ENCODE measurements around the gene TRIO.

Gene TRIO

DNA sequence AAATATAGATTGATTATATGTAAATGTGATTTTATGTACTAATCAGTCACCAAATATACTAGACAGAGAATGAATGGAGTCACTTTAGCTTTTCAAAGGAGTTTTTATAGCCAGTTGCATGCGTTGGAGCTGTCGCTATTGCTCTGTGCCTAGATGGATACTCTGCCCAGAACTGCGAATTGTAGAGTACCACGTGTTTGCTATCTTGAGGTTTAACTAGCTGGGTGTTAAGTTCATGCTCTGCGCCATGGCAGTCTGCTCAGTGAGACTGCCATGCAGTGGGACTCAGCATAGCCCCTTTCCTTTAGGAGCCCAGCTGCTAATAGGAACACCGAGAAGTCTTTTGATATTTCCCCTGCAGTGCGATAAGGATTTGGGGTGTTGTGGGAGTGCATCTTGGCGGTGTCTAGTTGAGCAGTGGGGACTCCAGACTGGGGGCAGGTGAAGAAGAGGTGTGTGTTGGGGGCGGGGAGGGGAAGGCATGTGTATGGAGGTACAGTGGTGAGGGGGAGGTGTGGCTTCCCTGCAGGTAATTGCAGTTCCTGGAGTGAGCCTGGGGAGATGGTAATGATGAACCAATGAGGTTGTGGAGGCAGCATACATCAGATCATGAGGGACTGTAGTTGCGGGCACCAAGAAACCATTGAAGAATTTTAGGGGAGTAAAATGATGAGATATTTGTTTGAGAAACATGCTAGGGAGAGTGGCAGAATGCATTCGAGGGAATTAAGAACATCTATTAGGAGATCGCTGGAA lies 118.9 kb downstream of the TRIO start:
- Histone ChIP-seq H3K4me3 (replicated peaks; ENCODE audit: low read depth, low read length) (no peak overlapping the region), H3K27me3 (replicated peaks; ENCODE audit: control insufficient read depth, insufficient read depth, low read length) (no peaks in the 10 kb centered on the region), H3K36me3 (ENCODE audit: control insufficient read depth, insufficient read depth, low read length) (no peaks in the 10 kb centered on the region)
- no peak for DNase-seq (ENCODE audit: extremely low read depth, insufficient read length)
- TF ChIP-seq, protein P1, sequence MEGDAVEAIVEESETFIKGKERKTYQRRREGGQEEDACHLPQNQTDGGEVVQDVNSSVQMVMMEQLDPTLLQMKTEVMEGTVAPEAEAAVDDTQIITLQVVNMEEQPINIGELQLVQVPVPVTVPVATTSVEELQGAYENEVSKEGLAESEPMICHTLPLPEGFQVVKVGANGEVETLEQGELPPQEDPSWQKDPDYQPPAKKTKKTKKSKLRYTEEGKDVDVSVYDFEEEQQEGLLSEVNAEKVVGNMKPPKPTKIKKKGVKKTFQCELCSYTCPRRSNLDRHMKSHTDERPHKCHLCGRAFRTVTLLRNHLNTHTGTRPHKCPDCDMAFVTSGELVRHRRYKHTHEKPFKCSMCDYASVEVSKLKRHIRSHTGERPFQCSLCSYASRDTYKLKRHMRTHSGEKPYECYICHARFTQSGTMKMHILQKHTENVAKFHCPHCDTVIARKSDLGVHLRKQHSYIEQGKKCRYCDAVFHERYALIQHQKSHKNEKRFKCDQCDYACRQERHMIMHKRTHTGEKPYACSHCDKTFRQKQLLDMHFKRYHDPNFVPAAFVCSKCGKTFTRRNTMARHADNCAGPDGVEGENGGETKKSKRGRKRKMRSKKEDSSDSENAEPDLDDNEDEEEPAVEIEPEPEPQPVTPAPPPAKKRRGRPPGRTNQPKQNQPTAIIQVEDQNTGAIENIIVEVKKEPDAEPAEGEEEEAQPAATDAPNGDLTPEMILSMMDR (IDR thresholded peaks at IDR 0.05; ENCODE audit: insufficient read depth, low read length, poor library complexity, severe bottlenecking), result no peak

DNA sequence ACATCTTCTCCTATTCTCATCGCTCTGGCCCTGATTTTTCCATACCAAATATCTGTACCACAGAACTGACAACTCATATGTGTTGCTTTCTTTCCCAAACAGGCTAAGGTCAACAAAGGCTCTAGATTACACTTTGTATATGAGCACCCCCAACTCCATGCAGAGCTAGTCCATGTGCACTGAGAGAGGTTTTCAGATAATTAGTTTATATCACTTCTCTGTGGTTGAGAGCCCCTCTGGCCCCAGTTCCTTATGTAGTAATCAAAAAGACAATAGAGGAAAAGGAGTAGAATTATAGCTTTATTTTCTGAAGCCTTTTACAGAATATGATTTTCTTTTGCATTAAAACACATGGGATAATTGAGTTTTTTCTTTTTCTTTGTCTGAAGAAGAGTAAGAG lies 120.0 kb downstream of the TRIO start:
- Histone ChIP-seq H3K36me3 (ENCODE audit: control insufficient read depth, insufficient read depth, low read length) (no peaks in the 10 kb centered on the region), H3K4me3 (replicated peaks; ENCODE audit: low read depth, low read length) (no peak overlapping the region), H3K27me3 (replicated peaks; ENCODE audit: control insufficient read depth, insufficient read depth, low read length) (no peaks in the 10 kb centered on the region)
- TF ChIP-seq, protein P1 (IDR thresholded peaks at IDR 0.05; ENCODE audit: insufficient read depth, low read length, poor library complexity, severe bottlenecking), result no peak
- DNase-seq (ENCODE audit: extremely low read depth, insufficient read length), result no peak

DNA sequence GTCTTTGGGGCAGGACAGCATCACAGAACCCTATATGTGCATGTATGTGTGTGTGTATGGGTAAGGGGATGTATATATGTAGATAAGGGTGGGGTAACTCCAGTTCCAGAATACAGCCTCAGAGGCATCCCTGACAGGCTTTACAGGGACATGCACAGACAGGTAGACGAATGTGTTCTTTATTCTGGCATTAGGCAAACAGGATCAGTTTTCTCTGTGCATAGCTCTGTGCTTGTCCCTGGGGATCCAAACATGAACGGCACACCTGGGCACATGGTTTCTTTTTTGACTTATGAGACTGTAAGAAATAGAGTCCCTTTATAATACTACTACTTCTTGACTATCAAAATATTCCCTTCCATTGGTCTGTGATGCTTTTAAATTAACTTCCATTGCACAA lies 120.6 kb downstream of the TRIO start:
- TF ChIP-seq, protein P1 (IDR thresholded peaks at IDR 0.05; ENCODE audit: insufficient read depth, low read length, poor library complexity, severe bottlenecking), result no peak
- DNase-seq (ENCODE audit: extremely low read depth, insufficient read length), result no peak

DNA sequence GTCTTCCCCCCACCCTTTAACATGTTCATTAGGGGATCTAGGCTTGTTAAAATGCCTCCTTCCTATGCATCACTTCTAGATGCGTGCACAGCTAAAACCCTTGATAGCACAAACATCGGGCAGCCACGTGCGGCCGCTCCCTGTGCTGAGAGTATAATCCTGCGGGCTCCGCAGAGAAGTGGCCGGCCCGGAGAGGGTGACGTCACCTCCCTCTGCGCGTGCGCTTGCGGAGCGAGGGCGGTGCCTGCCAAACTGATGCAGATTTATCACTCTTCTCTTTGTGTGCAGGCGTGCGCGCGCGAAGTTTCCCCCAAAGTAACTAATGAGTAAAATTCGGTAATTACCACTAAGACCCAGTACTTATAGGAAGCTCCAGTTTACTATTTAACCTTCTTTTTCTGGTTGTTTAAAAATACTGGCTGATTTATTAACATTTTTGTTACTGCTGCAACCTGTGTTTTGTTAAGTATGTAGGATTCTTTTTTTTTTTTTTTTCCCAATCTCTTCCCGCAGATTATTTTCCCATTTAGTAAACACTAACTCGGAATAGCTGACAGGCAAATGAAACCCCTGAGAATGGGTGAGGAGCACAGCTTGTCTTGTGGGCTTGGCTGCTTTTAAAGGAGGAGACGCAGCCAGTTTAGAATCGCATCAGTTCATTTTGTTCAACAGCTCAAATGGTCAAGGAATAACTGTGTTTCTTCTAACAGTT lies 121.6 kb downstream of the TRIO start:
- no peaks in the 10 kb centered on the region; the same call in 1 of the 2 replicates for H3K36me3 ChIP-seq (ENCODE audit: control insufficient read depth, insufficient read depth, low read length)
- TF ChIP-seq, protein P1 (IDR thresholded peaks at IDR 0.05; ENCODE audit: insufficient read depth, low read length, poor library complexity, severe bottlenecking), result no peak
- peak; percentile 89 for DNase-seq (ENCODE audit: extremely low read depth, insufficient read length)
- no peaks in the 10 kb centered on the region for H3K27me3 ChIP-seq (replicated peaks; ENCODE audit: control insufficient read depth, insufficient read depth, low read length)
- peak overlapping the region; percentile 41; the same call in 1 of the 2 replicates for H3K4me3 ChIP-seq (replicated peaks; ENCODE audit: low read depth, low read length)

More for the DNA sequence above, 120.6 kb downstream of the TRIO start:
- H3K4me3 ChIP-seq (replicated peaks; ENCODE audit: low read depth, low read length), result no peak overlapping the region
- no peaks in the 10 kb centered on the region; the same call in 1 of the 2 replicates for H3K36me3 ChIP-seq (ENCODE audit: control insufficient read depth, insufficient read depth, low read length)
- H3K27me3 ChIP-seq (replicated peaks; ENCODE audit: control insufficient read depth, insufficient read depth, low read length), result no peaks in the 10 kb centered on the region

DNA sequence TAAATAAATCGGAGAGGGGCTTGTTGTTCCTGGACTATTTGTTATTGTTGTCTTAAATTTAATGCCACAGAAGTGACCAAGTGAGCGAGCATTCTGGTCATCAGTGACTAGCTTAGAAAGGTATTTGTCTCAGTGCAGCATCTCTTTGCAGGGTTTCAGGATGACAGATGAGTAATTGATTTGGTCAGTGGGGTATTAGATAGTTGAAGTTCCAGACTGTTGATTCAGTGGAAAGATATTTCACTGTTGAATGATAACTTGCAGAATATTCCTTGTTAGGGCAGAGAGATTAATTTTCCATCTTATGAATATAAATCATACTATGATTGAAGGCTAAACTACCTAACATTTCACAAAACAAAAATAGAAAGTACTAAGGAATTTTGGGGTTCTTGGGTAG lies 122.4 kb downstream of the TRIO start:
- Histone ChIP-seq H3K27me3 (replicated peaks; ENCODE audit: control insufficient read depth, insufficient read depth, low read length) (no peaks in the 10 kb centered on the region), H3K36me3 (ENCODE audit: control insufficient read depth, insufficient read depth, low read length) (no peaks in the 10 kb centered on the region; the same call in 1 of the 2 replicates), H3K4me3 (replicated peaks; ENCODE audit: low read depth, low read length) (no peak overlapping the region)
- no peak for DNase-seq (ENCODE audit: extremely low read depth, insufficient read length)
- TF ChIP-seq, protein P1 (IDR thresholded peaks at IDR 0.05; ENCODE audit: insufficient read depth, low read length, poor library complexity, severe bottlenecking), result no peak
